Measurements from ENCODE around the gene ZNF644. TPM values are rescaled to one million over a fixed set of nuclear protein-coding genes. Genes with fewer than 3 reads are reported as not detected.

The ZNF644 gene
- total RNA-seq, 1 donor from 2014 or later = 27.7 TPM

GRCh38 chr1:91026320-91026719 lies 4.5 kb upstream of the ZNF644 start:
- ATAC-seq = no peak
- intact Hi-C loops (cut with DNase I) = no loop called here
- no peak for DNase-seq (ENCODE audit: missing footprints)

DNA sequence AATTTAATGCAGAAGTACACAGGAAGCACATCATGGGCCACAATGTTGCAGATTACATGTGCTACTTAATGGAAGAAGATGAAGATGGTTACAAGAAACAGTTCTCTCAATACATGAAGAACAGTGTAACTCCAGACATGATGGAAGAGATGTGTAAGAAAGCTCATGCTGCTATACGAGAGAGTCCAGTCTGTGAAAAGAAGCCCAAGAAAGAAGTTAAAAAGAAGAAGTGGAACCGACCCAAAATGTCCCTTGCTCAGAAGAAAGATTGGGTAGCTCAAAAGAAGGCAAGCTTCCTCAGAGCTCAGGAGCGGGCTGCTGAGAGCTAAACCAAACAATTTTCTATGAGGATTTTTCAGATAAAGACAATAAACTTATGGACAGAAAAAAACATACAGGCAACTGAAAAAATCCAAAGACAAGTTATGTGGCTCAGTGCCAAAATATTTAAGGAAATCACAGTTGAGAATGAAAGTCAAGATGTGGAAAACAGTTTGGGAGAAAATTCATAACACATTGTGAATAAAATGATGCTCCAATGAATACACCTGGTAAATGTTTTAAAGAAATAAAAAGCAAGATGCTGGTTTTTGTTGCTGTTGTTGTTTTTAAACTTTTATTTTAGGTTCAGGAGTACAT lies 2.8 kb upstream of the ZNF644 start:
- no peak for ATAC-seq

GRCh38 chr1:91022518-91022929 lies 689 bp upstream of the ZNF644 start:
- intact Hi-C loops (cut with DNase I) = loop anchor here (5.0 kb wide), 1 partner anchor 170 kb away; no protein-coding TSS in a partner anchor
- no peak for ATAC-seq

More for the DNA sequence above, 2.8 kb upstream of the ZNF644 start:
- DNase-seq (ENCODE audit: missing footprints) = no peak
- intact Hi-C loops (cut with DNase I) = loop anchor here (5.0 kb wide), 1 partner anchor 172 kb away; no protein-coding TSS in a partner anchor

DNA sequence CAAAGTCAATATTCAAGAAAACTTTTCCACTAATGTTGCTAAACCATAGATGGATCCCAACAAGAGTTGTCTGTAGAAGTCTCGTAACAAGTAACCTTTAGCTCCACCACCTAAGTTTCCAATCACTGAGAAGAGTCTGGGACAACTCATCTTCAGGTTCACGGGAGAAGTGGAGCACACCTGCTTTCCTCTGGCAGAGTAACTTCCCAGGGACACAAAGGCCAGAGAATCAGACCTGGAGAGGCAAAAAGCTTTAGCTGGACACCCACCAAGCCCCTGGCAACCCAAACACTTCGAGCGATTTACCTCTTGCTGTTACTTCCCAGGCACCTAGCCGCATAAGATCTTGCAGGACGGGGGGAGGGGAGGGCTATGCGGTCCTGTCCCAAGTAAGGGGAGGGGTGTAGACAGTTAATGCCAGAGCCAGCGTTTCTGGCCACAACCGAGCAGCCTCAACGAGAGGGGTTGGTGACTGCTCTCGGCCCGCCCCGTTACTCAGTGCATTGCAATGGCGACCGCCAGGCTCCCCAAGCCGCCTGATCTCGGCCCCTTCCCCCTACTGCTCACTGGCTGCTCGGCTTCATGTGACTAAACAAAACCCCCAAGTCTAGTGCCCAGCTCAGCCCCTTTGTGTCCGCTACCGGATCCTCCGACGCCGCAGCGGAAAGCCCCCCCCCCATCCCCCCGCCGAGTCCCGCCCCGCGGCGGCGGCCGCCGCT lies 709 bp downstream of the ZNF644 start:
- intact Hi-C loops (cut with DNase I) = loop anchor here (5.0 kb wide), 1 partner anchor 169 kb away; no protein-coding TSS in a partner anchor

More at GRCh38 chr1:91022518-91022929, 689 bp upstream of the ZNF644 start:
- no peak for DNase-seq (ENCODE audit: missing footprints)

DNA sequence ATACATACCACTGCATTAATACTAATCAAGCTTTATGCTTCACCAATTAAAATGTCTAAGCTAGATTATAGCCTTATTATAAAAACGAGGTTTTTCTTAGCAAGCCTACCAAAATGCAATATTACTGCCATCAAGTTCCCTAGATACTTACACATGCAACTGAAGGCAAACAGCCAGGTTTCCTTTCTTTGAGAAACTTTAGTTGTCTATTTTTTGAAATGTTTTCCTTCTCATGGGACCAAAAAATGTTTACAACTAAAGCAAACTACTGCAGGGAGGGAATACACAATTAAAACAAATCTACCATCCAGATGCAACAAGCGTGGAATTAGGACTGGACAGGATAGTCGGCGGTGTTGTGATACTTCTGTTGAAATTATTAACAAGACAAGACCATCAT lies 1.3 kb downstream of the ZNF644 start:
- no peak for ATAC-seq
- intact Hi-C loops (cut with DNase I) = loop anchor here (5.0 kb wide), 1 partner anchor 168 kb away; no protein-coding TSS in a partner anchor

More for the DNA sequence above, 709 bp downstream of the ZNF644 start:
- ATAC-seq = peak; percentile 40
- DNase-seq (ENCODE audit: missing footprints) = peak; percentile 82

DNA sequence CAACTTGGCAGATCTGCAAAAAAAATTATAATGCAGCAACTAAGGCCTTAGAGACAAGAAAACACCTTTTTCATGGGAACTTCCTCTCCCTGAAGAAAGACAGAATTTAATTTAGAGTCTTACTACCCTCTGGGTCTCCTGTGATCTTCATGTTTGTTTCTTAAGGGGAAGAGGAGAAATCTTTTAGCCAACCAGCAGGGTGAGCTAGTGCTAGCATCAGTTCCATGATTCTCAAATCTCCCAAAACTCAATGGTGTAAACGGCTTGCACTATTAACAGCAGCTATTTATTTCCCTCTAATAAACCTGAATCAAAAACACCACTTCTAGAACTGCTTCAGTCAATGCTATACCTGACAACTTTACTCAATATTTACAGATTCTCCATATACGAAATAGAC lies 3.8 kb downstream of the ZNF644 start:
- DNase-seq (ENCODE audit: missing footprints) (no peak), ATAC-seq (no peak)
- intact Hi-C loops (cut with DNase I) = loop anchor here (10.0 kb wide), 1 partner anchor 53 kb away; no protein-coding TSS in a partner anchor

More for the DNA sequence above, 1.3 kb downstream of the ZNF644 start:
- DNase-seq (ENCODE audit: missing footprints) = no peak

- ATAC-seq (no peak), DNase-seq (ENCODE audit: missing footprints) (no peak)
- intact Hi-C loops (cut with DNase I) = loop anchor here (10.0 kb wide), 1 partner anchor 51 kb away; no protein-coding TSS in a partner anchor
These were observed 5.9 kb downstream of the ZNF644 start for GRCh38 chr1:91015794-91016550.

DNA sequence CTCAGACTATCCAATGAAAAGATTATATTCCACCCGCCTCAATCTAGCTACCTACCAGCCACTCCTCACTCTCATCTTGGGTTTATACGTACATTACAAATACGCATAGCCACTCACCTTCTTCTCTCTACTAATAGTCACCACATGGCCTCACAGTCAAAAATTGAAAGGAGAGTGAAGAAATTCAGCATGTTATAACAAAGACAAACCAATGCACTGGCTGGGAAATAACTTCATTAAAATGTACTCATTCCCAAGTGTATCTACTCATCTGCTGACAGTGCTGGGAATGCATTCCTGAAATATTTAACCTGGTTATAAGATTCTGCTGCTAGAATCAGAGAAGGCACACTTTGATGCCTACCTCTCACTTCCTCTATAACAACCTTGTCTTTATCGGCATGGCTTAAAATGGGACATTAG lies 6.5 kb downstream of the ZNF644 start:
- DNase-seq (ENCODE audit: missing footprints) (no peak), ATAC-seq (no peak)
- intact Hi-C loops (cut with DNase I) = loop anchor here (10.0 kb wide), 1 partner anchor 51 kb away; no protein-coding TSS in a partner anchor

DNA sequence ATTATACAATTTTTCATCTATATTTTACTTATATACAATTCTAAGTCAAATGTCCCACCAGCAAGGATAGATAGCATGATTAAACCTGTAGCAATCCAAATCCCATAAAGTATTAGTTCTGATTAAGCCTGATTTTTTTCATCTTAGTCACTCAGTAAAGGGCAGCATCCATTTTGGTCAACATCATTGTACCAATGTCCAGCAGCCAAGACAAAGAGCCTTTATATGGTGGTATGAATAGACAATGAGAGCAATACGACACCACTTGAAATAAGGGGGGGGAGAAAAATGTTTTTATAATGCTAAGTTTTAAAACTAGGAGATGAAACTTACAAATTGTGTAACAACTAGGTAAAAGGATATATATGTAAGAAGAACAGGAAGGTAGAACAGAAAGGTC lies 7.4 kb downstream of the ZNF644 start:
- ATAC-seq (no peak), DNase-seq (ENCODE audit: missing footprints) (no peak)
- intact Hi-C loops (cut with DNase I) = loop anchor here (10.0 kb wide), 1 partner anchor 50 kb away; no protein-coding TSS in a partner anchor

- DNase-seq (ENCODE audit: missing footprints) = no peak
- intact Hi-C loops (cut with DNase I) = loop anchor here (10.0 kb wide), 1 partner anchor 49 kb away; no protein-coding TSS in a partner anchor
- ATAC-seq = no peak
These were observed 8.5 kb downstream of the ZNF644 start for GRCh38 chr1:91013302-91013701.

DNA sequence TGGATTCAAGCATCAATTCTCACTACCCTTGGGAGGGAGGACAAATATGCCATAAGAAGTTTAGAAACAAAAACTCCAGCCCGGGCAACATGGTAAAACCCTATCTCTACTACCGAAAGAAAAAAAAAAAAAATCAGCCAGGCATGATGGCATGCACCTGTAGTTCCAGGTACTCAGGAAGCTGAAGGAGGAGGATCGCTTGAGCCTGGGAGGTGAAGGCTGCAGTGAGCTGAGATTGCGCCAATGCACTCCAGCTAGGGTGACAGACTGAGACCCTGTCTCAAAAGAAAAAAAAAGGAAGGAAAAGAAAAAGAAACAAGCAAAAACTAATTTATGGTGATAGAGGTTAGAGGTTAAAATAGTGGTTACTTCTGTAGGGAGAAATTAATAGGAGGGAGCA lies 9.6 kb downstream of the ZNF644 start:
- intact Hi-C loops (cut with DNase I) = loop anchor here (10.0 kb wide), 1 partner anchor 47 kb away; no protein-coding TSS in a partner anchor
- DNase-seq (ENCODE audit: missing footprints) (no peak), ATAC-seq (no peak)

- intact Hi-C loops (cut with DNase I) = loop anchor here (10.0 kb wide), 1 partner anchor 47 kb away; no protein-coding TSS in a partner anchor
- peak; percentile 78 for ATAC-seq
- DNase-seq (ENCODE audit: missing footprints) = no peak
These were observed 10.1 kb downstream of the ZNF644 start for GRCh38 chr1:91011726-91012125.

GRCh38 chr1:91007827-91008226 lies 14.0 kb downstream of the ZNF644 start:
- ATAC-seq = no peak
- intact Hi-C loops (cut with DNase I) = no loop called here
- DNase-seq (ENCODE audit: missing footprints) = no peak

DNA sequence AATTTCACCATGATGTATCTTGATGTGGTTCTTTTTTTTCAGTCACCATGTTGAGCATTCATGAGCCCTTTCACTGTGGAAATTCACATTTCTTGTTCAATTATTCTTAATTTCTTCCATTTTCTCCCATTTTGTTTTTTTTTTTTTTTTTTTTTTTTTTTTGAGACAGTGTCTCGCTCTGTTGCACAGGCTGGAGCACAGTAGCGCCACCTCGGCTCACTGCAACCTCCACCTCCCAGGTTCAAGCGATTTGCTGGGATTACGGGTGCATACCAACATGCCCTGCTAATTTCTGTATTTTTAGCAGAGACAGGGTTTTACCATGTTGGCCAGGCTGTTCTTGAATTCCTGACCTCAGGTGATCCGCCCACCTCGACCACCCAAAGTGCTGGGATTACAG lies 14.7 kb downstream of the ZNF644 start:
- DNase-seq (ENCODE audit: missing footprints) (no peak), ATAC-seq (no peak)
- intact Hi-C loops (cut with DNase I) = no loop called here

DNA sequence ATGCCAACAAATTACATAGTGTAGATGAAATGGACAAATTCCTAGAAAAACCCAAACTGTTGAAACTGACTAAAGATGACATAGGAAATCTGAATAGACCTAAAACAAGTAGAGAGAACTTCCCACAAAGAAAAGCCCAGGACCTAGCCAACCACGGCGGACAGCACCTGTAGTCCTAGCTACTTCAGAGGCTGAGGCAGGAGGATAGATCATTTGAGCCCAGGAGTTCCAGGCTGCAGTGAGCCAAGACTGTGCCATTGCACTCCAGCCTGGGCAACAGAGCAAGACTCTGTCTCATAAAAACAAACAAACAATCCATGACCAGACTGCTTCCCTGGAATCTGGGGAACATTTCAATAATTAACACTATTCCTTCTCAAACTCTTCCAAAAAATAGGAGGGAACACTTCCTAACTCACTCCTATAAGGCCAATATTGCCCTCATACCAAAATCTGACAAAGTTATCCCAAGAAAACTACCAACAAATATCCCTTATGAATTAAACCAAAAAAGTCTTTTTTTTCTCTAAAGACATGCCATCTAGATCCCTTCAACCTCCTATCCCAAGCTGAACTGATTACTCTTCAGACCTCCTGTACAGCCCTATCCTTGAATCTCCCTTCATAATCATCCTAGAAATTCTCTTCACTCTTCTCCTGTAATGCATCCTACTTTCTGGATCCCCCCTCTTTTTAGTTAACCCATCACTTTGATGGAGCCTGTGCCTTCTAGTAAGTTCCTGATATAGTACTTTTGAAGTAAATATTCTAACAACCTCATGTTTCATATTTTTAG lies 15.5 kb downstream of the ZNF644 start:
- intact Hi-C loops (cut with DNase I) = no loop called here
- no peak for DNase-seq (ENCODE audit: missing footprints)
- no peak for ATAC-seq

DNA sequence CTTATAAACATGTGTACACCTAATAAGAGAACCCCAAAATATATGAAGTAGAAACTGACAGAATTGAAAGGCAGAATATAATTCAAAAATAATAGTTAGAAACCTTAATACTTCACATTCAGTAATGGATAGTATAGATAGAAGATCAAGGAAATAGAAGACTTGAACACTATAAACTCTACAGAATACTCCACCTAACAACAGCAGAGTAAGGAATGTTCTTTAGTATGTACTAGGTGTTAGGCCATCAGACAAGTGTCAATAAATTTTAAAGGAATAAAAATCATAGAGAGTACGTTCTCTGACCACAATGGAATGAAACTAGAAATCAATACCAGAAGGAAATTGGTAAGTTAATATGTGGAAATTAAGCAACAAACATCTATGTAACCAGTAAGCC lies 16.6 kb downstream of the ZNF644 start:
- no peak for DNase-seq (ENCODE audit: missing footprints)
- no peak for ATAC-seq
- intact Hi-C loops (cut with DNase I) = no loop called here

- ATAC-seq (no peak), DNase-seq (ENCODE audit: missing footprints) (no peak)
- intact Hi-C loops (cut with DNase I) = no loop called here
These were observed 17.7 kb downstream of the ZNF644 start for GRCh38 chr1:91004145-91004544.

- ATAC-seq = no peak
- DNase-seq (ENCODE audit: missing footprints) = no peak
- intact Hi-C loops (cut with DNase I) = no loop called here
These were observed 25.0 kb downstream of the ZNF644 start for GRCh38 chr1:90996742-90997413.
